Activated CD4-positive, alpha-beta T cell treated with anti-CD3 and anti-CD28 coated beads for 48 hours (primary cell): ENCODE measurements around the gene ABCG5.

Experiments
- DNase-seq: peaks from one replicate; pipeline ENCODE4 v3.0.0-alpha.2; 2020

ABCG5 gene

DNA sequence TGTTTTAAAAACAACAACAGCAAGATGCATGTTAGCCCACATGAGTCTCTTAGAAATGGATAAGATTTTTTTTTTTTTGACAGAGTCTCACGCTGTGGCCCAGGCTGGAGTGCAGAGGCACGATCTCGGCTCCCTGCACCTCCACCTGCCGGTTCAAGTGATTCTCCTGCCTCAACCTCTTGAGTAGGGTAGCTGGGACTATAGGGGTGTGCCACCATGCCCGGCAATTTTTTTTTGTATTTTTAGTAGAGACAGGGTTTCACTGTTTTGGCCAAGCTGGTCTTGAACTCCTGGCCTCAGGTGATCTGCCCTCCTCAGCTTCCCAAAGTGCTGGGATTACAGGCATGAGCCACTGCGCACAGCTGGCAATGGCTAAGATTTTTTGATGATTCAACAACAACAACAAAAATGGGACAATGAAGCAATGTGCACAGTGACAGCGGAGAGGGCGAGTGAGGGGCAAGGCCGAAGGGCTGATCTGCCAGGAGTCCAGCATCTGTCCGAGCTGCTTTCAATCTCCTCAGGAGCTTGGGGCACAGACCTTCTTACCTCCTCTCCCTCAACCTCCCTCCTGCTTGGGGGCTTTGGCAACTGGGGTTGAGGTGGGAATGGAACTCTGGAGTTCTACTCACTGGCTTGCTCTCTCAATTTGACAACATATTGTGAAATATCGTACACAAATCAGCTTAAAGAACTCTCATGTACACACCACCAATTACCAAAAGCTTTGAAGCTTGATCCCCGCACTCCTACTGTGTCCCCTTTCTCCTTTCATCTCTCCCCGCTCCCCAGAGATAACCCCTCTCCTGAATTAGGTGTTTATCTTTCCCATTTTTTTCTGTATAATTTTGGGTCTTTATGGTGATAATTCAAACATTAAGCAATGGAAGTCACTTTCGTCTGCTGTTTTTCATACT lies 3.6 kb upstream of the ABCG5 start:
- DNase-seq = no peak

DNA sequence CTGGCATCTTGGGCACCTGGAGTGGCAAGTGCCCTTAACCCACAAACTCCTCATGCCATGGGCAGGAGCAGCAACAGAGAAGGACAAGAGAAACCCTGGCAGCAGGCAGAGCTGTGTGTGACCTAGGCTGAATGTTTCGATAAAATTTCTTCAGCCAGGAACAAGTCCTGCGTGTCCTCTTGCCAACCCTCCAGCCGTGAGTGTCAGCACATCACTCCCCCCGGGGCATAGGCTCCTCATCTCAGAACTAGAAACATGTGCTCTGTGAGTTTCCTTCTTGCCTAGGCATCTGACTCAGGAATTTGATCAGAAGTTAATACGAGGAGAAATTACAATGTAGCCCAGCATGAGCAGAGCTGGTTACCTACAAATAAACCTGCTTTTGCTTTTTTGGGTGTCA lies 2.3 kb upstream of the ABCG5 start:
- no peak for DNase-seq

DNA sequence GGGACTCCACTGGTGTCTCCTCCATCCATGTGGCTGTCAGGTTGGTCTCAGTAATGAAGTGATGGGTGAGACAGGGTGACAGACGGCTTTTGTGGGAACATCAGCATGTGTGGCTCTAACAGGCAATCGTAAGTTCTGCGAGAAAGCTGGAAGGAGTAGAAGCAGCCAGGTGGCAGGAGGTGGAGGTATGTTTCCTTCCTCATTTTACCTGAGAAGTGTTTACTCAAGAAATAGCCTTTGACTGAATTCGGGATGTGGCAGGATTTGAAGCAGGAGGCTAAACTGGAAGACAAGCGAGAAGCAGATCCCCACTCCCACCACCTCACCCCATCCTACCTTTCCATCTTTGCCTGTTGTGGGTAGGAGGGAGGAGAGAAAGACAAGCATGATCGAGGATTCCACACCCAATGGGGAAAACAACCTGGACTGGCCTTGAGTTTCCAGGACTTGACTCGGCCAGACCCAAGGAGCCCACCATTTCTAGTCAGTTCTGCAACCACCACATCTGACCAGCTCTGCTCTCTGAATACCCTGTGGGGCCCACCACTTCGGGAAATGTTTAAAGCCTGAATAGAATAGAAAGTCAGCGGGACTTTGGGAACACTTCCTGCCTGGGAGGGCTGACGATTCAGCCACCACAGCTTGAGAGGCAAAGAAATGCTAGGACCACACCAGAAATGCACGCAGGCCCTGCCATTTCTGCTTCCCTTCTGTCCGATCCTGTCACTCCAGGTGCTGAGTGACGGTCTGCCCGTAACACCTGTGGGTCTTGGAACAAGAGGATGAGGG lies 1.3 kb upstream of the ABCG5 start:
- no peak for DNase-seq

DNA sequence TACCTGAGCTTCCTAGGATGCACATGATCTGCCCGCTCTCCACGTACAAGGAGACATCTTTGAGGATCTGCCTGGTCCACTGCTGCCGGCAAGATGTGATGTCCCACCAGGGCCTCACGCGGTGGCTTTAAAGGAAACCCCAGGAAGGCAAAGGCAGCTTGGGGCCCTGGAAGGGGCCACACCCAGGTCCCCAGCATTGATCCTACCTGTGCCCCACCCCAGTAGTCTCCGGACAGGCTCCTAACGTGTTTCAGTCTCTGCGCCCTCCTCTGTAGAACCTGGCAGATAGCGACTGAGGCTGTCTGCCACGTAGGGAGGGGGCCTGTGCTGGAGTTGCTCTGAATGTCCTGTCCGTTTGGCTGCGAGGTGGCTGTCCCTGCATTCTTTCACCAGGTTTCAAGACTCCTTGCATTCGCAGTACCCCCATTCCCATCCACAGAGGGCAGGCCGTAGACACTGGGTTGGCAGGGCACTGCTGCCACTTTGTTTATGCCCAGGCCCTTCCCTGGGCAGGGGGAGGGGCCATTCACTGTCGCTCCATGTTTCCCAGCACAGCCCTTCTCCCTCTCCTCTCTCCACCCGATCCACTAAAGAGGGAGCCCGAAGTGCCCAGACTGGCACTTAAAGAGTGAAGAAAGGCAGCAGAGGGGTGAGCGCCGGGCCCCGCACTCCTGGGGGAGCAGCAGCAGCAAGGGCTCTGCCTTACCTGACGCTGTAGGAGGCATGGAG lies 644 bp downstream of the ABCG5 start:
- no peak for DNase-seq

DNA sequence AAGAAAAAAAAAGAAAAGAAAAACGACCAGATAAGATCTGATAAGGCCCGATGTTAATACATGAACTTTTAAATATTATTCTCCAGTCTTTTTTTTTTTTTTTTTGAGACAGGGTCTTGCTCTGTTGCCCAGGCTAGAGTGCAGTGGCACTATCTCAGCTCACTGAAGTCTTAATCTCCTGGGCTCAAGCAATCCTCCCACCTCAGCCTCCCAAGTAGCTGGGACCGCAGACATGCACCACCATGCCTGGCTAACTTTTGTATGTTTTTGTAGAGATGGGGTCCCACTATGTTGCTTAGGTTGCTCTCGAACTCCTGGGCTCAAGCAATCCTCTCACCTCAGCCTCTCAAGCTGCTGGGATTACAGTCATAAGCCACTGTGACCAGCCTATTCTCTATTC lies 1.6 kb downstream of the ABCG5 start:
- DNase-seq = no peak

DNA sequence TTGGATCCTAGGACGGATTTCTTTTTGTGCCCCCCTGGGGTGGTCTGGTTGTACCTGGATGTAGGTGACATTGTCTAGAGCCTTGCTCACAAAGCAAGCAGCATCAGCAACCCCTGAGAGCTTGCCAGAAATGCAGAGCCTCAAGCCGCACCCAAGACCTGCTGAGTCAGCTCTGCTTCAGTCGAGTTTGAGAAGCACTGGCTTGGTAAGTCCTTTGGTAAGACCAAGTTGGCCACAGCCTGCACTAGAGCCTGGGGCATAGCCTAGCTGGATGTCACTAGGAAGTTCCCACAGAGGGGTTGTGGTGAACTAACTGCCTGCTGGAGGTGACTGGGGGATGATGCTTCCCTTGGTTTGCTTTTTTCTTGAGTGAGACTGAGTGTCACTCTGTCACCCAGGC lies 6.2 kb downstream of the ABCG5 start:
- DNase-seq = no peak

DNA sequence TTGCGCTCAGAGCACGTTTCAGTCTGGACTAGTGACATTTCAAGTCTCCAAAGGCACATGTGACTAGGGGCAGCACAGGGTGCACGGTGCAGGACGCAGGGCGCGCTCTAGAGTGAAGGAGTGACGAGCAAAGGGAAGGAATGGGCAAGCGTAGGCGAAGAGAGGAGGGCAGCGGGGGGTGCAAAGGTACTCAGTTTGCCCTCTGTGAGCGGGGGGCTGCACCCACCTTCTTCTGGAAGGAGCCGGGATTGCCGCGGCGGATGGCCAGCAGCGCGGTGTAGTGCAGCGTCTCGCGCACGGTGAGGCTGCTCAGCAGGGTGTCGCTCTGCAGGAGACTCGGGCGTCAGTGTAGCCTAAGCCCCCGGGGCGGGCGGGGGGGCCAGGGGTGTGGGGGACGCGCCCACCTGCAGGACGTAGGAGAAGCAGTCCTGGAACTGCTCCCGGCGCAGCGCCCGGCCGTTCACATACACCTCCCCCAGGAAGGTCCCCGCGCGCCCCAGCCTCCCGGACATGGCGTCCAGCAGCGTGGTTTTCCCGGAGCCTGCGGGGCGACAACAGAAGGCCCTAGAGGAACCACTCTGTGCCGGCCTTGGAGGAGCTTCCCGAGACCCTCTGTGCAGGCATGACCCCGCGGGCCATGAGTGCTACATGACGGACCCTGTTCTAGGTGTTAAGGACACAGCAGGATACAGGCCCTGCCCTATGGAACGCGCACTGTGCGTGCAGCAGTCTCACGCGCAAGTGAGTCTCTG lies 6.9 kb downstream of the ABCG5 start:
- DNase-seq = no peak

DNA sequence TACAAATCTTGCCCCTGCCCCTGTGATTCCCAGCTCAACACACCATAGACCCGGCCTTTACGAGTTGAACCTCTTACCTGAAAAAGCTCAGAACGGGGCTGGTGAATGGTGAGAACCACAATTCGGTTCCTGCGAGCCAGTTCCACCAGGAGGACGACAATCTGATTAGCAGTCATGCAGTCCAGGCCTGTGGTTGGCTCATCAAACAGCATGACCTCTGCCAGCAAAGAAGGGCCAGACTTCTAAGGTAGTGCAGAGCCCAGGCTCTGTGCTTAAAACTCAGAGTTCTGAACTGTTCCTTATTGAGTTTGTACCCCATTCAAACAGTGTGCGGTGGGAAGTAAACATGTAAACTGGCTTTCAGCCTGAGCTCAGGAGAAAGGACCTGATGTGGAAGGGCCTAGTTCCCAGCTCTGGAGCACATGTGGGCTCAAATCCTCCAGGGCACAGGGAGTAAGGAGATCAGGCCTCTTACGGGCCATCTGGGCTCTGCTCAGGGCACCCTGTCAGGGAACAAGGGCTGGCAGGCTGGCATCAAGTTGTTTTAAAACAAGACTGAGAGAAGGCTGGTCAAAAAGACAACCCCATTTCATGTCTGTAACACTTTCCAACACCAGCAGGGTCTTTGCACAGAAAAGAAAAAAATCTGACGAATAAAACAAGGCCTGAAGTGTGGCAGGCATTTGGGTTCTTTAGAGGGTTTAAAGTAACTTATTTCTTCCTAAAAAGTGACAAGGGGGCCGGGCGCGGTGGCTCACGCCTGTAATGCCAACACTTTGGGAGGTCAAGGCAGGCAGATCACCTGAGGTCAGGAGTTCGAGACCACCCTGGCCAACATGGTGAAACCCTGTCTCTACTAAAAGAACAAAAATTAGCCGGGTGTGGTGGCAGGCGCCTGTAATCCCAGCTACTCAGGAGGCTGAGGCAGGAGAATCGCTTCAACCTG lies 12.1 kb downstream of the ABCG5 start:
- DNase-seq = no peak

DNA sequence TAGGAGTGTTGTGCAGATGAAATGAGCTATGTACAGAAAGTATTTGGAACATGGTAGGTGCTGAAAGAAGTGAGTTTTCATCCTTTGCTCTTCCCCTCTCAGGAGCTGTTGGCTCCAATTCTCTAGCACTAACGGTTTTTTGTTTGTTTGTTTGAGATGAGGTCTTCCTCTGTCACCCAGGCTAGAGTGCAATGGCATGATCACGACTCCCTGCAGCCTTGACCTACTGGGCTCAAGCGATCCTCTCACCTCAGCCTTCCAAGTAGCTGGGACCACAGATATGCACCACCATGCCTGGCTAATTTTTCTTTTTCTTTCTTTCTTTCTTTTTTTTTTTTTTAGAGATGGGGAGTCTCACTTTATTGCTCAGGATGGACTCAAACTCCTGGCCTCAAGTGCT lies 12.8 kb downstream of the ABCG5 start:
- DNase-seq = no peak

DNA sequence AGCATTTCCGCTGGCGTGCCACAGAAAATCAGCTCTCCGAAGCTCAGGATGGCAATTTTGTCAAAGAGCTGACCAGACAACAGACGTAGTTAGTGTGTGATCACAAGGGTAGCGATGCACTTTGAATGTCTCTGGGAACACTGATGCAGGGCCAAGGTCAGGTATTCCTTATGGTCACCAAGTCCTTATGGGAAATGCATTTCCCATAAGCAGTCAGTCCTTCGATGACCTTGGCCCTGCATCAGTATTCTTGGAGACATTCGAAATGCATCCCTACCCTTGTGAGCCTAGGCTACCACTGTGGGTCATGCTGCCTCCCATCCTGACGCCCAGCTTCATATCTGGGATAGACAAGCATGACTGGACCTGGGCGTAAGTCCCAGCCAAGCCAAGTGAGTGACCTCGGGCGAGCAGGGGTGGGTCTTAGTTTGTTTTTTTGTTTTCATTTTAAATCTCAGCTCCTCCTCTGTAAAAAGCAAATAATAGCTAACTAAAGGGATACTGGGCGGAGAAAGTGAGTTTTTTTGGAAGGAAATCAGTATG lies 13.6 kb downstream of the ABCG5 start:
- DNase-seq = no peak

DNA sequence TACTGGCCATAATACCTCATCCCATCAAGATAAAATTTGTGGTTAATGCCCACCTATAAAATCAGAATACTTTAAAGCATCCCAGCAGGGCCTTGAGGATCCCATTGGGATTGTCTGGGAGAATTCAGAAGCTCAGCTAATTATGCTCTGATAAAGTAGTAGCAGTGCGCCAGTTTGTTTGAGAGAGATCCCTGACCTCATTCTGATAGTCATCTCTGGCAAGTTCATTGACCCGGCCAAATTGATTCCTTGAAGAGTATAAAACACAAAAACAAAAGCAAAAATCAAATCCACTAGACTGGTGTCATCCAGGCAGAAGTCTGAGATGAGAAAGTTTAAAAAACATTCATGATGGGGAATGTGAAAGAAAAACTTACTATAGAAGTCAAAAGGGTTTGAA lies 14.1 kb downstream of the ABCG5 start:
- DNase-seq = no peak

DNA sequence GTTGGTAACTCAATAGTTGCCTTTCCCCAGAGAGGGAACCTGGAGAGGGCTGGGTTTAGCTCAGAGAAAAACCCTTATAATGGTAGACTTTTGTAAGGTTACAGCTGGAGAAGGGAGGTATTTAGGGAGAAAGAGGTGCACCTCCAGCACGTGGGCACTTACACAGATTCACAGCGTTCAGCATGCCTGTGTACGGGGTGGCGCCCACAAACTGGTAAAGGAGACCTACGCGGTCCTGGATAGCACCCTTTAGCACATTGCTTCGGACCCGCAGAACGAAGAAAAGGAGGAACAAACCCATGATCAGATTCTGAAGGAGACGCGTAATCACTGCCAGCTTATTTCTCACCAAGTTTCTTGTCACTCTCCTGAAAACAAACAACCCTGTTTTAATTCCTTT lies 14.9 kb downstream of the ABCG5 start:
- no peak for DNase-seq

DNA sequence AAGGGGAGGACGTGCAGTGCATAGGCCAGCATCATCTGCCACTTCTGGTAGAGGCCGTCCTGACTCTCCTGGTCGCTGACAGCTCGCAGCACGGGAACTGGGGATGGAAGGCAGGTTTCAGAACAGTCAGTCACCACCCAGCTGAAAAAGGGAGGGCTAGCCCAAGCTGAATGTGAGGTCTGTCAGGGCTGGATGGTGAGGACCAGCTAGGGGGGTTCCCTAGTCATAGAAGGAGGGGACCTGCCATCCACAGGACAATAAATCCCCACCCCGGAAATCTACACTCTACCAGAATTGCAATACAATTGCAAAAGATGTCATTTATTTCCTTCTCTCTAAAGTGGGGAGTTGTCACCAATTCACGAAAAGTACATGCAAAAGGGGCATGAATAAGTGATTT lies 15.8 kb downstream of the ABCG5 start:
- no peak for DNase-seq

DNA sequence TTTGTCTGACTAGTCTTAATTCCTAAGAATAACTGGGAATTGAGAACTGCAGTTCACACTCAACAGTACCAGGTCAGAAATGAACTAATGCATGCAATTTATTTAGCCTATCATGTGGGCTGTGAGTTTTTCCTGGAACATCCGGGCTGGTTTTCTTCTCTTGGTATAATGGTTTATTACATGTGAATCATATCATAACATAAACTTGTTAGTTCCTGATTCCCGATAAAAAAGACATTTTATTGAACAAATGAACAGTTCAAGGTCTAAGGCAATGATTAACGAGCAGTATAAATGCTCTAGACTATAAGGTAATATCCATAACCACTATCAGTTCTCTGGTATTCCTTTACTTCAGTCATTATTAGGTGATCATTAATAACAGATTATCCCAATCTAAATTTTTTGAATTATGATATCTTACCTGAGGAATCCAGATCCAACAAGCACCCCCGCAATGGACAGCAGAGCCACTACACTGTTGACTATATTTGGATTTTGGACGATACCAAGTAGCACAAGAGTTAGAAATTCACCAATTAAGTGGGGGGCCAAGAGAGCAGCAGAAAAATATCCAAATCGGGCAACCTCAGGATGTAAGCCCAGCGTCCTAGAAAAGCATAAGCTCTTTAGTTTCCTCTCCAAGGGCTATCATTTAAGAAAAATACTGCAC lies 19.0 kb downstream of the ABCG5 start:
- no peak for DNase-seq

DNA sequence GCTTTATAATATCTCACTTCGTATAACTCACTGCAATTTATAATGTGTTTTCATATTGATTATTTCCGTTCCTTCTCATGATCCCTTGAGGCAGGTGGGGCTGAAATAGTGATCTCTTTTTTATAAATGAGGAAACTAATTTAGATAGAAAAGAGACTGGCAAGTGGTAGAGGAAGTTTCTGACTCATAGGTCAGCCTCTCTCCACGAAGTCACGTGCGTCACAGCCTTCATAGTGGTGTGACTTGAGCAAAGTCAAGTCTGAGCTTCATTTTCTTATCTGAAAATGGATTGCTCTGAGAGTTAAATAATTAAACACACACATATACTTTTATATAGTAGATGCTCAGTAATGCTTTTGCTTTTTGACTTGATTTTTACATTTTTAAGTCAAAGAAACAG lies 19.9 kb downstream of the ABCG5 start:
- DNase-seq = peak; percentile 52

DNA sequence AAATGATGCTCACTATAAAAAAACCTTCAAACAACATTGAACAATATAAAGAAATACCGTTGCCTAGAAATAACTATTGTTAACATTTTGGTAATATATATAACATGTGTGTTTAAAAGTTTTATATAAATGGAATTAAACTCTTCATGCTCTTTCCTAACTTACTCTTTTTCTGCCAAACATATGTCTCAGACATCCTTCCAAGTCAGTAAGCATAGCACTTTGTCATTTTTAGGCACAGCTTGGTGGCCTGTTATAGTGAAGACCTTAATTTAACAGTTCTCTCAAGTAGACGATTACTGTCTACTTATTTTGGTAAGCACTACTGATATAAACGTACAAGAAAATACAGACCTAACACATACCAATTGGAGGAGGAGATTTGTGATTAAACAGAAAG lies 23.9 kb downstream of the ABCG5 start:
- no peak for DNase-seq

DNA sequence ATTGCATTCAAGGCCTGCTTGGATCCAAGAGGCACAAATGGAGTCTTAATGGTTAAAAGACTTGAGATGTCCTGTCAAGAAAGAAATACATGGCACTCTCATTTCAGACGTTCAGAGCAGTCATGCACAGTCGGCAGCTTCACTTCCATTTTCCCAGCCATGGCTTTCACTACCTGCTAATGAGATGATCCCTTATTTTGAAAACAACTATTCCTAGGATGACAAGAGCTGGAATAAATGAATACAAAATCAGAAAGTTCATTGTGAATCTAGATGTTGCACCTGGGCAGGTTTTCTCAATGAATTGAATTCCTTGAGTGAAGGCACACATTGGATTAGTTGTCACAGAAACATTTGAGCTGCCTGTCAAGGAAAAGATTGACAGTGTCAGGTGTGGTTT lies 25.7 kb downstream of the ABCG5 start:
- DNase-seq = no peak

DNA sequence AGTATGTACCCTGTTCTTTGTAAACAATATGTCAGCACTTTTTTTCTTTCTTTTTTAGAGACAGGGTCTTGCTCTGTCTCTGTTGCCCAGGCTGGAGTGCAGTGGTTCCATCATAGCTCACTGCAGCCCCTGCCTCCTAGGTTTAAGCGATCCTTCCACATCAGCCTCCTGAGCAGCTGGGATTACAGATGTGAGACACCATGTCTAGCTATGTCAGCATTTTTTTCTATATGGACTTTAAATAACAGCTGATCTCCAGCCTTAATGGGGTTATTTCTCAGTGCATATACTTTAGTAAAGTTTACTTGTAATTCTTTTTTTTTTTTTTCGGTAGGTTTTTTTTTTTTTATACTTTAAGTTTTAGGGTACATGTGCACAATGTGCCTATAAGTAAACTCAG lies 26.6 kb downstream of the ABCG5 start:
- DNase-seq = no peak

DNA sequence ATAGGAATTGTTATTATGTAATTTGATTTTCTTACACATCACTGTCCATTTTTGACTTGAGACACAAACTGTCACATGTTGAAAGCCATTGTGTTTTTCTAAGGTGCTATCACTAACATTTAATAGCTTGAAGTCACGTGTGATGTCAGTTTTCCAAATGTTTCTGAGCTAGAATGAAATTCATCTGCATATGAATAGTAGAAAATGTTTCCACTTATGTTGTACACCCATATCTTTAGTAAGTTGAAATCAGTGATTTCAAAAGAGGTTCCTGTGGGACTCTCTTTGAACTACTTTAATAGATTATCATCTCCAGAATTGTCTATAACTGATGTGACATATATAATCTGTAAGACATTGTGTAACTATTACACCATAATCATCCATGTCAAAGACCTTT lies 27.8 kb downstream of the ABCG5 start:
- no peak for DNase-seq

DNA sequence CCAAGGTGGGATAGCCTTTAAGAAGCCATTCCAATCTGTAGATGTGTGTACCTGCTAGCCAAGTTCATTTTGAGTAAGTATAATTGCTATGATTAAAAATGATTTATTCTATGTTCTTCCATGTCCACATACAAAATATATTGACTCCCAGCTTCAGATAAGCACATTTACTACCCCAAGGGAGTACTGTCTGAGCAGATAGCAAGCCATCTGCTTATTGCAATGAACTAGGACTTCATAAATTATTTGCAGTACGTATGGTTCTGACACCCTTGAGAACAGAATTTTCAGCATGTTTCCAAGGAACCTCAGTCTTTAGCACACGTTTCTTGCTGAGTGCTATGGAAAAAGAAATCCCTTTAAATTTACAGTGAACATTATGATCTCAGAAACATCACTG lies 28.2 kb downstream of the ABCG5 start:
- no peak for DNase-seq

DNA sequence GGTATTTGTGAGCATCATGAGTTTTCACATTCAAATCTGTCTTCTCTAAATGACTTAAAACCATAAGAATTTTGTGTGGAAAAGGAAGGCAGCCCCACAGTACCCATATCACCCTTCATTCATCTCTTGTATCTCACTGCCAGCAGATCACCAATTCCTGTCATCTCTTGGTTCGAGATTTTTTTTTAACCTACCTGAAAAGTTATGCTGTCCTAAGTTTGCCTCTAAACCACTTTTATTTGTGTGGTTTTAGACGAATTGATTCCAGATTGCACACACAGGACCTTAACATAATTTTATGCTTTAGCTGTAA lies 32.0 kb downstream of the ABCG5 start:
- no peak for DNase-seq
